ENCODE data around the gene TECPR2.
"Not testable (repeated sequence)": the region's sequence is repeated elsewhere in the genome, so short reads cannot be mapped to it uniquely, and the experiment has no call there.

Gene TECPR2

DNA sequence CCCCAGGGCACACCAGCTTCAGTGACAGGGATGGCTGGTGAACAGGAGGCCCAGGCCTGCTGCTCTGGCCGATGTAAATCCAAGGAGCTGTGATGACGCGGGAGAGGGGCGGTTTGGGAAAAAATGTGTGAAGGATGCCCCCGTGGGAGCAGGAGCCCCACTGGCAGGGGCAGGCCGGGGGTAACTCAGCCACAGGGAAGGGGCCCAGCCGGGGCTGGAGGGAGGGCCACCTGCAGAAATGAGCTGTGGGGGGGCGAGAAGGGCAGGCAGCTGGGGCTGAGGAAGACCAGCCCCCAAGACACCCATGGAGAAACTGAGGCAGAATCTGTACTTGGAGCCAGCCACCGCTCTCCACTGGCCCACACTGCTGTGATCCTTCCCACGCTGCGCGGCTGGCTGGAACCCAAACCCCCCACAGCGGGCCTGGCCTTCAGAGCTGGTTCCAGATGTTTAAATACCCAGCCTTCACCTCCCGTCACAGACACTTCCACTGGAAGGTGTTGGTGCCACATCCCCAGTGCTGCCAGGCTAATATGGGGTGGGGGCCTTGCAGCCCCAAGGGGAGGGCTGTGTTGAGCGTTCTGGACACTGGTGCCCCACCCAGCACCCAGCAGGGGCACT is 175.3 kb downstream of the TECPR2 start:
- no peak overlapping the region for H3K27ac ChIP-seq
- H3K4me3 ChIP-seq: no peak overlapping the region

DNA sequence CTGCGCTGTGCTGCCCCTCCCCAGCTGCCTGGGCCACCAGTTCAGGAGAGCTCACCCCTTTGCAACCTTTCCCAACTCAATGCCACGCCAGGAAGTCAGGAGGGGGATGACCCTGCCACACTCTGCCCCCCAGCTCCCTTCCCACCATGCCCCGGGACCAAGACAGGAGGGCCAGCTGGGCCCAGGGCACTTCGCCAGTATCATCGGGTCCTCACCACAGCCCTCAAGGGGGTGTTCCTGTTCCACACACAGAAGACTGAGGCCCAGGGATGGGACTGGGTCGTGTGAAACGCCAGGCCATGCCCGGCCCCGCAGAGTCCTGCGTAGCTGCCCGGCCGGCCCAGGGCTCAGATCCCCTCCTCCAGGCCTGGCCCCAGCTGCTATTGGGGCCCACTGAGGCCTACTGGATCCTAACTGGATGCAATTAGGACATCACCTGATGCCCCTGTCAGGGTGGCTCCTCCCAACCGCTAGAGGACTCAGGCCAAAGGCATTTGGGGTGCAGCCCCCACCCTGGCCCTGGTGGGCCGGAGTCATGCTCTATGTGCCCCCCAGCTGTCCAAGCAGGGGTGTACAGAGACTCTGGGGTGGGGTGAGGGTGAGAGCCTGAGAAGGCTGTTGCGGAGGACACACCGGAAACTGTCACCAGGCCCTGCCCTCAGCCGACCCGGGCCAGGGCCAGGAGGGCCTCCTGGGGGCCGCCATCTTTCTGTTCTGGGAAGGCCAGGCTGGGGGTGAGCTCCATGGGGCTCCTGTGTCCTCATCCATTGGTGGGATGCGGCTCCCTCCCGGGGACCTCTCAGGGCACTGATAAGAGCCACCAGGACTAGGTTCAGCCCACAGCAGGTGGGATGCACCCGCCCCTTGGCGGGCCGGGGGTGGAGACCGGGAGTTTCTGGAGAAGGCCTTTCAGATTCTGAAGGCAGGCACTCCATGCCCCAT is 176.1 kb downstream of the TECPR2 start:
- no peak overlapping the region for H3K4me3 ChIP-seq
- H3K27ac ChIP-seq: no peak overlapping the region

DNA sequence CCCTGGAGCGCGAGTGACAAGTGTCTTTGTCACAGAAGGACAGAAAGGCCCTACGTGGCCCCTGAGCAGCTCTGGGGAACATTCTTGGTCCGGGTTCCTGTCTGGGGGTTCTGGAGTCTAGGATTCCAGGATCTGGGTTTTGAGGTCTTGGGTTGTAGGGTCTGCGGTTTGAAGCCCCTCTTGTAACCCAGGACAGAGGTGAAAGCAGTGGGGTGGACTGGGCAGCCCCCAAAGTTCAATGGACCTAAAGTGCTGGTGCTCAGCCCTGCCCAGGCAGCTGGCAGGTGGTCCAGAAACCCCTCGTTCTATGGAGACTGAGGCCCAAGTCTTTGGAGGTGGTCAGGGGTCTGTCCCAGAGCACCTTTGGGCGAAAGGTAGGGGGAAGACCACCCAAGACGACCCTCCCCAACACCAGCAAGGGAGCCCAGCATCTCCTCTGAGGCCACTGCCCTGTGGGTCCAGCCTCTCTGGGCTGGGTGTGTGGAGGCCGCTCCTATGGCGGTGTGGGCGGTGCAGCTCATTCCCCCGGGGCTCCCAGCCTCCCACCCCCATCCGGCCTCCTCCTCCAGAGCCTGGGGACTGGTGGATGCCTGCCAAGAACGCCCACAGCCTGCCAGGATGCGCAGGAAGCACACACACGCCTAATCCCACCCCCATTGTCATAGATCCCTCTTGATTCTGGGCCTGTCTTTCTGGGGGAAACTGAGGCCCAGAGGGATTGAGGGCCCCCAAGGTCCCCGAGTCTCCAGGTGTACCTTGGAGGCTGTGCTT is 177.0 kb downstream of the TECPR2 start:
- peak overlapping the region in 4 of 21 experiments; percentile 2 to 56 (median 35) for H3K27ac ChIP-seq

DNA sequence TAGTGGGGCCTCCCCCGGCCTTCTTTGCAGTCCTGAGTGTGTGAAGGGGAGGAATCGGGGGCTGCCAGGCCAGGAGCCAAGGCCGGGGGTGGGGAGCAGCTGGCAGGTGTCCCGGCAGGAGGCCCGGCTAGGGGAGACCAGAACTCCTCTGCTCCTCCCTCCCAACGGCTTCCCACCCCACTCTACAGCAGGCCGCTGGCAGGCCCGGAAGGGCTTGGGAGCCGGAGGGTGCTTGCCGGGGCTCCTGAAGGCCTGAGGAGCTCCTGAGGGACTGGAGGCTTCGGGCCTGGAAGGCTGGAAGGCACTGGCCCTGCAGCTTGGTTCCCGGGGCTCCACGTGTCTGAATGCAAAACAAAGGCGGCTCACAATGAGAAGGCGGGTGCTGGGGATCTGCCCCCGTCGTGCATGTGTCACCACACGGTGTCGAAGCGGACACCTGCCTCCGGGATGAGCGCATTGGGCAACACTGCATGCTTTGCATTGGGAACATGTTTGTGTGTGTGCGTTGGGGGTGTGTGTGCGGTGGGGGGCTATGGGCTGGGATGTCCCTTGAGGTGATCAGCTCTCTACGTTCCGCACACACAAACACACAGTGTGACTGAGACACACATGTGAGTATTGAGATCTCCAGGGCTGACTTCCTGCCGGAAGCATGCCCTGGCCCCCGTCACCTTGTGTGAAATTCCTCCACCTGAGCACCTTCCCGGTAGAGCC is 177.7 kb downstream of the TECPR2 start:
- no peak overlapping the region for H3K4me3 ChIP-seq
- peak overlapping the region in 4 of 21 experiments; percentile 2 to 56 (median 35) for H3K27ac ChIP-seq

More for the DNA sequence above, 177.0 kb downstream of the TECPR2 start:
- no peak overlapping the region for H3K4me3 ChIP-seq

DNA sequence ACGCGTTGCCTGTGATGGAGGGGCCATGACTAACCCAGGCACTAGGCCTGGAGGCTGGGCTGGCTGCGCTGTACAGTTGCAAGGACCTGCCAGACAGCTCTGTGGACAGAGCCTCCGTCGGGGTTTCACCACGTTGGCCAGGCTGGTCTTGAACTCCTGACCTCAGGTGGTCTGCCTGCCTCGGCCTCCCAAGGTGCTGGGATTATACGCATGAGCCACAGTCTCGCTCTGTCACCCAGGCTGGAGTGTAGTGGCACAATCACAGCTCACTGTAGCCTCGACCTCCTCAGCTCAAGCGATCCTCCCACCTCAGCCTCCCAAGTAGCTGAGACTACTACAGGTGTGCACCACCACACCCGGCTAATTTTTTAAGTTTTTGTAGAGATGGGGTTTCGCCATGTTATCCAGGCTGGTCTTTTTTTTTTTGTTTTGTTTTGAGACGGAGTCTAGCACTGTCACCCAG is 178.3 kb downstream of the TECPR2 start:
- H3K4me3 ChIP-seq: not testable (repeated sequence)
- H3K27ac ChIP-seq: peak overlapping the region in 2 of 21 experiments; percentile 2 to 56

DNA sequence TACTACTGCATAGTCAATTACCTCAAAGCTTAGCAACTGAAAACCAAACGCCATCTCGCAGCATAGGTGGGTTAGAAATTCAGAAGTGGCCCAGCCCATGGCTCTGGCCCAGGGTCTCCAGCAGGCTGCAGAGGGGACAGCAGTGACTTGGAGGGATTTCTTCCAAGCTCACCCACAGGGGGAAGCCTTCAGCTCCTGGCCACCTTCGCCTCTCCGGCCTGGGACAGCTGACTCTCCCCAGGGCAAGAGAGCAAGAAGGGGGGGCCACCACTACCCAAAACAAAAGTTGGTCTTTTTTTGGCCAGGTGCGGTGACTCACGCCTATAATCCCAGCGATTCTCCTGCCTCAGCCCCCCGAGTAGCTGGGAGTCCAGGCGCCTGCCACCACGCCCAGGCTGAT is 179.0 kb downstream of the TECPR2 start:
- no peak overlapping the region for H3K27ac ChIP-seq

DNA sequence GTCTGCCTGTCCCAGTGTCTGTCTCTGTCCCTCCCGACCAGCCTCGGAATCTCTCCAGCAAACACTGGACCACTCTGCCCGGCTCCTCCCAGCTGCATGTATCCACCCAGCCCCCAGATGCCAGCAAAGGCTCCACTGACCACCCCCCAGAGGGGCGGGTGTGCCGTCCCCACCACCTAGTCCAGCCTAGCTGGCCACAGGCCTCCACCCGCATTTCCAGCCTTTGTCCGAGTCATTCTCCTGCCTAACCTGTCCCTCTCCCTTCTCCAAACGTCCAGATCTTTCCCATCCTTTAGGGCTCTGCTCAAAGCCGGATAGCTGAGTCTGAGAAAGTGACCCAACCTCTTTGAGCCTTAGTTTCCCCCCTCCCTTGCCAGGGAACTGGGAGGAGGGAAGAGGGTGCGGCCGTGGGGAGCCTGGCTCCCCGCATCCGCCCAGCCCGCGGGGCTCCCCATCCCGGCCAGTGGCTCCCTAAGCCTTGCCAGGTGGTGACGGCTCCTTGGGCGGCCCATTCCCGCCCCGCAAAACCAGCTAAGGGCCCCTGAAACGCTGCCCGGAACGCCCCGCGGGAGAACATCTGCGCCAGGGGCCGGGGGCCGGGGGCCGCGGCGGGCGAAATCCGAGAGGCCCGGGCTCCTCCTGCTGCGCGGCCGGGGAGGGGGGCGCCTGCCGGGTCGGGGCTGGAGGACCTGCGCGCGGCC is 181.5 kb downstream of the TECPR2 start:
- Histone ChIP-seq H3K4me3 (peak overlapping the region in 2 of 7 experiments; percentile 7 to 24), H3K27ac (peak overlapping the region in 6 of 21 experiments; percentile 1 to 39 (median 13))

More for the DNA sequence above, 179.0 kb downstream of the TECPR2 start:
- no peak overlapping the region for H3K4me3 ChIP-seq

DNA sequence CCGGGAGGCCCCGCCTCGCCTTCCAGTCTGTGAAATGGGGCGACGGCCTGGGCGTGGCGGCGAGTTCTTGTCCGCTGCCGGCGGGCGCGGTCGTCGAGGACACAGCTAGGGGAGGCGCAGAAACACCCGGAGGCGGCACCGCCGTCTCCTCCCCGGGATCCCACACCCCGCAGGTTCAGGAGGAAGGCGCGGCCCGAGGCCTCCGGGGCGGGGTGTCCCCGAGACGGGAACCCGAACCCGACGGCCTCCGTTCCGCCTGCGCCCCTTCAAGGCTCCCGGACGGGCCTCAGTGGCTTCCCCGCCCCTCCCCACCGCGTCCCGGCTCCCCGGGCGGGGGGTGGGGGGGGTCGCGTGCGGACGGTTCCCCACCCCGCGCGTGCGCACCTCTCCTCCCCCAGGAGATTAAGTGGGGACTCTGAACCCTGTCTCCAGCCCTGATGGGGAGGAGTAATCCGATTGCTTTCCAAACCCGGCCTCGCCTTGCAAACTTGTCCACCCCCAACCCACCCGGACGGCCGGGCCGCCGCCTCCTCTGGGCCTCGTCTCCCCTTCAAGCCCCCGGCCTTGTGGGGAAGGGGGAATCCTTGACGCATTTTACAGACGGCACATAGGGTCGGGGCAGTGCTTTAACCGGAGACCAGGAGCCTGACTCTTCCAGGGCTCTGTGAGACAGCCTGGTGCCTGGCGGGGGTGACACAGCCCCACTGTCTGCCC is 182.2 kb downstream of the TECPR2 start:
- Histone ChIP-seq H3K4me3 (peak overlapping the region in 3 of 7 experiments; percentile 0 to 24 (median 7)), H3K27ac (peak overlapping the region in 9 of 21 experiments; percentile 11 to 63 (median 39))

DNA sequence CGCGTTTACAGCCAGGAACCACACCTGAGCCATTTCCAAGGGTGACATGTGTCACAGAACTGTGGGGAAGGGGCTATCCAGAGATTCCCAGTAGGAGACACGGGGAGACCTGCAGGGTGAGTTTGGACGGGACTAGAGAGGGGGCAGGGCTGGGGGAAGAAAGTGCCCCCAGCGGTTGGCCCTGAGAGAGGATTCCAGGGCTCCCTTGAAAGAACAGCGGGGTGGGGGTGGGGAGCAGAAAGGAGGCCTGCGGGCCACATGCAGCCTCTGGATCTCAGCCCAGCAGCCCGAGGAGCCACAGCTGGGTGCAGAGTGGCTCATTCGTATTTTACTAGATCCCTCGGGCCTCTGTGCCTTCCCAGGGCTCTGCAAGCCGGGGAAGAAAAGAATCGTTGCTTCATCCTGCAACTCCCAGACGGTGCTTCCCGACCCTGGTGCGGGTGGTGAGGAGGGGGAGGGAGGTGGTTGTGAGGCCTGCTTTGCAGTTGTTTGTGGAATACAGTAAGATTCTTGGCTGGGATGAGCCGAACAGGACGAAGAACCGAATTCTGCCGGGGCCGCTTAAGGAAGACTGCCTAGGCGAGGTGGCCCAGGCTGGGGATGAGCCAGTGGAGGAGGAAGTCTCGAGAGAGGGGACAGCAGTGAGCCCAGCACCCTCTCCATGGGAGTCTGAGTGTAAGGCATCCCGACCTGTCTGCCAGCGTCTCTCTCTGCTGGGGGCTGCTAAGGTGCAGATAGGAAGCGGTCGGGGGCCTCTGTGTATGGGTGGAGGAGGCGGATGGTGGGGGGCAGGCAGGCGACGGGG is 182.9 kb downstream of the TECPR2 start:
- H3K4me3 ChIP-seq: no peak overlapping the region
- peak overlapping the region in 6 of 21 experiments; percentile 11 to 63 (median 44) for H3K27ac ChIP-seq

DNA sequence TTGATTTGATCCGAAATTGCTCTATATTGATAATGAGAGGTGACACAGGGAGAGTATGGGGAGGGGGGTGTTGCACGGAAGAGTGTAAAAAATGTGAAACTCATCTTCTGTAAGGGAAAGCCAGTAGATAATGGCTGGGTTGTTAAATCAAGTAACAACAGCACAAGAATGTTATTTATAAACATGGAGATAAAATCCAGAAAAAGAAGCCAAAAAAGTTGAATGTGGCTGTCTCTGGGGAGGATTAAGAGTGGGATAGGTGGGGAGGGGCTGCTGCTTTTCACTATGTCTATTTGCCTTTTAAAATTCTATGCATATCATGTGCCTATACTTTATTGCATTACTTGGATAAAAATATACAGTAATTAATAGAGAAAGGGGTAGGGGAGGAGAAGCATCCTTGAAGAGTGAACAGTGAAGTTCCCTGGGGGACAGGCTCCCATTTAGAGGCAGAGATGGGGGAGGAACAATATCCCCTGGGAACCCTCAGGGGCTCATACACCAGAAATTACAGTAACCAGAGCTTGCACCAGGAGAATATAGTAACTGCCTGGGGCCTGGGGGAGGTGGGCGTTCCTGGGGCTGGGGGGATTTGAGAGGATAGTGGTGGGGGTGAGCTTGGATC is 186.0 kb downstream of the TECPR2 start:
- H3K27ac ChIP-seq: no peak overlapping the region
- no peak overlapping the region for H3K4me3 ChIP-seq

DNA sequence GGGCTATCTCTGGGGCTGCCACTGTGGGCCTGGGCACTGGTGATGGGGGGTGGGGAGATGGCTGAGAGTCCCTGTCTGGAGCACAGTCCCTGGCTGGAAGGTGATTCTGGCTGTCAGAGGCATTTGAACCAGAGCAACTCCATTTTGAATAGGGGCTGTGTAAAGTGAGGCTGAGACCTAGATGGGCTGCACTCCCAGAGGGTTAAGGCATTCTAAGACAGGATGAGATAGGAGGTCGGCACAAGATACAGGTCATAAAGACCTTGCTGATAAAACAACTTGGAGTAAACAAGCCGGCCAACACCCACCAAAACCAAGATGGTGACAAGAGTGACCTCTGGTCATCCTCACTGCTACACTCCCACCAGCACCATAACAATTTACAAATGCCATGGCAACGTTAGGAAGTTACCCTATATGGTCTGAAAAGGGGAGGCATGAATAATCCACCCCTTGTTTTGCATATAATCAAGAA is 188.2 kb downstream of the TECPR2 start:
- H3K27ac ChIP-seq, H3K4me3 ChIP-seq: not testable (repeated sequence)
